Liver (tissue), 9 donors: ENCODE measurements around the gene ABLIM1. TPM values are rescaled to one million over a fixed set of nuclear protein-coding genes. Genes with fewer than 3 reads are reported as not detected.

ENCODE experiments used
- DNase-seq: peaks from one replicate; pipeline ENCODE4 v3.0.0-alpha.2; 2017; ENCODE audit warnings: low spot score
- H3K27ac ChIP-seq, 2 donors: one replicate each; pipeline ENCODE4 v1.7.0; 2013; ENCODE audit warnings: inconsistent platforms in 2 of 2, low read length in 2 of 2, control low read depth in 1 of 2, low read depth in 1 of 2, mild to moderate bottlenecking in 1 of 2
- H3K27me3 ChIP-seq, 4 donors: one replicate each; pipeline versions ENCODE4 v1.6.1 to v1.7.0; 2013; ENCODE audit warnings: low read length in 3 of 4, inconsistent platforms in 1 of 4, mild to moderate bottlenecking in 1 of 4, moderate library complexity in 1 of 4; ENCODE audit not compliant: control insufficient read depth in 4 of 4, insufficient read depth in 4 of 4
- H3K36me3 ChIP-seq, 4 donors: one replicate each; pipeline versions ENCODE4 v1.6.1 to v1.7.0; 2013; ENCODE audit warnings: low read length in 3 of 4, mild to moderate bottlenecking in 3 of 4, low read depth in 1 of 4, moderate library complexity in 1 of 4; ENCODE audit not compliant: control insufficient read depth in 4 of 4, insufficient read depth in 3 of 4
- H3K4me1 ChIP-seq, 4 donors: one replicate each; pipeline versions ENCODE4 v1.6.1 to v1.7.0; 2013; ENCODE audit warnings: low read length in 3 of 4, mild to moderate bottlenecking in 3 of 4, moderate library complexity in 1 of 4; ENCODE audit not compliant: control insufficient read depth in 4 of 4, insufficient read depth in 4 of 4
- H3K4me3 ChIP-seq, 3 donors: one replicate each; pipeline versions ENCODE4 v1.6.1 to v1.7.0; 2013; ENCODE audit warnings: low read length in 3 of 3, control low read depth in 1 of 3, low read depth in 1 of 3, mild to moderate bottlenecking in 1 of 3
- H3K9ac ChIP-seq, 2 donors: one replicate each; pipeline ENCODE4 v1.7.0; 2013; ENCODE audit warnings: low read length in 2 of 2, mild to moderate bottlenecking in 2 of 2, moderate library complexity in 2 of 2, control low read depth in 1 of 2, low read depth in 1 of 2
- H3K9me3 ChIP-seq, 4 donors: one replicate each; pipeline versions ENCODE4 v1.6.1 to v1.7.0; 2013; ENCODE audit warnings: low read length in 3 of 4; ENCODE audit not compliant: control insufficient read depth in 4 of 4
- CTCF ChIP-seq: fragments of 150-350 bp; IDR thresholded peaks from 2 replicates; pipeline ENCODE4 v1.5.1; 2017; ENCODE audit warnings: improper control_type of control experiment, low read depth, low read length; ENCODE audit not compliant: missing input control
- EGR1 ChIP-seq, 2 donors: IDR thresholded peaks; 2 replicates each; pipeline ENCODE4 v1.6.1; 2016 to 2018; ENCODE audit warnings: antibody characterized with exemption in 2 of 2, low read depth in 2 of 2
- GABPA ChIP-seq, 2 donors: IDR thresholded peaks in 1 of 2; conservative IDR thresholded peaks in 1 of 2; 2 replicates each; pipeline ENCODE4 v1.6.1; 2016; ENCODE audit warnings: antibody characterized with exemption in 2 of 2, mild to moderate bottlenecking in 1 of 2, moderate library complexity in 1 of 2
- HNF4A ChIP-seq, 2 donors: conservative IDR thresholded peaks; 2 replicates each; pipeline ENCODE4 v1.6.1; 2016; ENCODE audit warnings: antibody characterized with exemption in 2 of 2, mild to moderate bottlenecking in 2 of 2
- JUND ChIP-seq, 2 donors: IDR thresholded peaks; 2 replicates each; pipeline ENCODE4 v1.6.1; 2016; ENCODE audit warnings: antibody characterized with exemption in 2 of 2
- MAX ChIP-seq: IDR thresholded peaks from 2 replicates; pipeline ENCODE4 v1.6.1; 2016; ENCODE audit warnings: antibody characterized with exemption
- RAD21 ChIP-seq, 2 donors: IDR thresholded peaks; 2 replicates each; pipeline ENCODE4 v1.6.1; 2016; ENCODE audit warnings: antibody characterized with exemption in 2 of 2, mild to moderate bottlenecking in 2 of 2
- REST ChIP-seq: IDR thresholded peaks from 2 replicates; pipeline ENCODE4 v1.6.1; 2016; ENCODE audit warnings: antibody characterized with exemption, mild to moderate bottlenecking
- SP1 ChIP-seq: IDR thresholded peaks from 2 replicates; pipeline ENCODE4 v1.6.1; 2018; ENCODE audit warnings: antibody characterized with exemption, mild to moderate bottlenecking
- TAF1 ChIP-seq: conservative IDR thresholded peaks from 2 replicates; pipeline ENCODE4 v1.6.1; 2016; ENCODE audit warnings: antibody characterized with exemption, mild to moderate bottlenecking
- YY1 ChIP-seq: IDR thresholded peaks from 2 replicates; pipeline ENCODE4 v1.6.1; 2016; ENCODE audit warnings: antibody characterized with exemption, mild to moderate bottlenecking
- WGBS: extraction: QIAGEN DNeasy Blood & Tissue Kit; methylation state at CpG from one replicate; pipeline ENCODE4 v1.1.7; 2013; 5-methylcytosine and 5-hydroxymethylcytosine counted together
- polyA plus RNA-seq, 2 donors: library from polyadenylated mRNA; stranded (reverse) in 1 of 2; unstranded in 1 of 2; fragments of 200-250 nt in 1 of 2; fragments of >200 nt in 1 of 2; fragmentation: Nextera tagmentation in 1 of 2; extraction: Ambion mirVana in 1 of 2; gene quantifications; one replicate each; pipeline versions ENCODE4 v1.2.1 to v1.2.3, GENCODE V29; 2013 to 2015
- total RNA-seq, 2 donors: library from RNA; depleted of rRNA; stranded (reverse); fragments of >200 nt; gene quantifications; one replicate each; pipeline ENCODE4 v1.2.3, GENCODE V29; 2014
- donor health status: healthy.
- donor health status: healthy.
- donor health status: healthy.
- donor health status: healthy.
- donor health status: healthy.

ABLIM1 gene
- total and polyA plus RNA-seq, 4 donors, result 10.9 to 31.3 (median 13.1) TPM

GRCh38 chr10:114682121-114682520, 24.0 kb upstream of the ABLIM1 start (continued):
- TF ChIP-seq REST, result no peak
- no peak for TF ChIP-seq JUND (IDR thresholded peaks at IDR 0.05)

- no peak overlapping the region for H3K4me3 ChIP-seq
- H3K9ac ChIP-seq, result no peak overlapping the region
- no peak for DNase-seq
- H3K36me3 ChIP-seq, result peaks cover 0 to 1% (median 0%) of the 10 kb centered on the region in 4 donors
- H3K4me1 ChIP-seq, result peaks cover 0 to 43% (median 13%) of the 10 kb centered on the region in 4 donors
- no peak overlapping the region for H3K27ac ChIP-seq
- 78% methylated on average over 5 of the region's 5 CpGs for WGBS
- H3K9me3 ChIP-seq, result no peaks in the 10 kb centered on the region
- TF ChIP-seq JUND (IDR thresholded peaks at IDR 0.05) (no peak), SP1 (no peak), YY1 (no peak)
- H3K27me3 ChIP-seq, result no peaks in the 10 kb centered on the region
Measured at GRCh38 chr10:114681542-114681941, 23.5 kb upstream of the ABLIM1 start.

- peaks cover 0 to 40% (median 12%) of the 10 kb centered on the region in 4 donors for H3K4me1 ChIP-seq
- WGBS, result 93% methylated on average over 3 of the region's 3 CpGs
- peaks cover 0 to 1% (median 0%) of the 10 kb centered on the region in 4 donors for H3K36me3 ChIP-seq
- no peak overlapping the region for H3K27ac ChIP-seq
- H3K4me3 ChIP-seq, result no peak overlapping the region
- no peaks in the 10 kb centered on the region for H3K9me3 ChIP-seq
- no peaks in the 10 kb centered on the region for H3K27me3 ChIP-seq
- TF ChIP-seq CTCF (no peak), GABPA (IDR thresholded peaks at IDR 0.05 in 1 of 2, conservative IDR thresholded peaks at IDR 0.05 in 1 of 2) (no peak)
- no peak for DNase-seq
- no peak overlapping the region for H3K9ac ChIP-seq
Measured at GRCh38 chr10:114680543-114681117, 22.6 kb upstream of the ABLIM1 start.

GRCh38 chr10:114679552-114679951, 21.5 kb upstream of the ABLIM1 start:
- DNase-seq, result no peak
- Histone ChIP-seq H3K4me3 (no peak overlapping the region), H3K9me3 (no peaks in the 10 kb centered on the region), H3K4me1 (peaks cover 0 to 31% (median 9%) of the 10 kb centered on the region in 4 donors), H3K27me3 (no peaks in the 10 kb centered on the region), H3K27ac (no peak overlapping the region), H3K36me3 (peaks cover 0 to 1% (median 0%) of the 10 kb centered on the region in 4 donors), H3K9ac (no peak overlapping the region)
- 97% methylated on average over 5 of the region's 5 CpGs for WGBS
- TF ChIP-seq HNF4A (conservative IDR thresholded peaks at IDR 0.05) (no peak), JUND (IDR thresholded peaks at IDR 0.05) (no peak), MAX (no peak), EGR1 (IDR thresholded peaks at IDR 0.05; ENCODE audit: low read depth in 2 of 2) (no peak), TAF1 (no peak), RAD21 (IDR thresholded peaks at IDR 0.05) (no peak)
